ENCODE results near the gene SLC2A1. TPM values are rescaled to one million over a fixed set of nuclear protein-coding genes. Genes with fewer than 3 reads are reported as not detected.

Gene SLC2A1
- total RNA-seq (ENCODE audit: unreplicated experiment) = 511 TPM
- long read RNA-seq, transcript SLC2A1-203 (10 exons, 3,670 nt) = major isoform, 76 of 118 reads
- long read RNA-seq, partial matches to known transcripts = 37 of 118 reads
- long read RNA-seq, other reads (novel, unspliced or antisense) = 5 of 118 reads

DNA sequence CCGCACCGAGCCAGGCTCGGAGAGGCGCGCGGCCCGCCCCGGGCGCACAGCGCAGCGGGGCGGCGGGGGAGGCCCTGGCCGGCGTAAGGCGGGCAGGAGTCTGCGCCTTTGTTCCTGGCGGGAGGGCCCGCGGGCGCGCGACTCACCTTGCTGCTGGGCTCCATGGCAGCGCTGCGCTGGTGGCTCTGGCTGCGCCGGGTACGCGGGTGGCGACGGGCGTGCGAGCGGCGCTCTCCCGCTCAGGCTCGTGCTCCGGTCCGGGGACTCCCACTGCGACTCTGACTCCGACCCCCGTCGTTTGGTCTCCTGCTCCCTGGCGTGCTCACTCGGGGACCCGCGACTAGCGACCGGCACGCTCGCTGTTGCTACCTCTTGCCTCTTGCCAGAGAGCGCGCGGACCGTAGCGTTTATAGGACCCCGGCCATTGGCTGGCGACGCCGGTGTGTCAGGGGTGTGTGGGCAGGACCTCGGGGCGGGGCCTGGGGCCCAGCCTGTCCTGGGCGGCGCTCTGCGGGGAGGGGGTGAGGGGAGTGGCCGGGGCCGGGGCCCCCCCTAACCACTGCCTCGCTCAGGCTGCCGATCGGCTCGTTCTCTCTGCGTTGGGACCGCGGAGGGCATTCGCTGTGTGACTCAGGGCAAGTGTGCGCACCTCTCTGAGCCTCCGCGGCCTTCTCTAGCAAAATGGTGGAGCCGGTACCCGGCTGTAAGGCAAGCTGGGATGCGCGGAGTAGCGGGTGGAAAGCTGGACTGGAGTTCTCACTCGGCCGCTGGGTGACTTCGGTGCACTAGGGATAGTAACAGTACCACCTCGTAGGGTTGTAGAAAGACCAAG is at the start of gene SLC2A1:
Gene SLC2A1, minus strand, starts transcription at position 381 of the 832 bp plus-strand sequence. Its CDS starts 217 bp downstream, at position 164.
- TF ChIP-seq, protein P1, sequence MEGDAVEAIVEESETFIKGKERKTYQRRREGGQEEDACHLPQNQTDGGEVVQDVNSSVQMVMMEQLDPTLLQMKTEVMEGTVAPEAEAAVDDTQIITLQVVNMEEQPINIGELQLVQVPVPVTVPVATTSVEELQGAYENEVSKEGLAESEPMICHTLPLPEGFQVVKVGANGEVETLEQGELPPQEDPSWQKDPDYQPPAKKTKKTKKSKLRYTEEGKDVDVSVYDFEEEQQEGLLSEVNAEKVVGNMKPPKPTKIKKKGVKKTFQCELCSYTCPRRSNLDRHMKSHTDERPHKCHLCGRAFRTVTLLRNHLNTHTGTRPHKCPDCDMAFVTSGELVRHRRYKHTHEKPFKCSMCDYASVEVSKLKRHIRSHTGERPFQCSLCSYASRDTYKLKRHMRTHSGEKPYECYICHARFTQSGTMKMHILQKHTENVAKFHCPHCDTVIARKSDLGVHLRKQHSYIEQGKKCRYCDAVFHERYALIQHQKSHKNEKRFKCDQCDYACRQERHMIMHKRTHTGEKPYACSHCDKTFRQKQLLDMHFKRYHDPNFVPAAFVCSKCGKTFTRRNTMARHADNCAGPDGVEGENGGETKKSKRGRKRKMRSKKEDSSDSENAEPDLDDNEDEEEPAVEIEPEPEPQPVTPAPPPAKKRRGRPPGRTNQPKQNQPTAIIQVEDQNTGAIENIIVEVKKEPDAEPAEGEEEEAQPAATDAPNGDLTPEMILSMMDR (IDR thresholded peaks at IDR 0.05; ENCODE audit: unreplicated experiment) = no peak
- Mint-ChIP-seq H3K4me3 (ENCODE audit: unreplicated experiment) (peak within 1 kb of the TSS; percentile 100), H3K36me3 (ENCODE audit: low read depth, unreplicated experiment) (peaks cover 38% of the 10 kb centered on the region), H3K9me3 (ENCODE audit: unreplicated experiment) (no peaks in the 10 kb centered on the region), H3K27ac (ENCODE audit: unreplicated experiment) (peak within 1 kb of the TSS; percentile 75), H3K27me3 (ENCODE audit: unreplicated experiment) (peaks cover 9% of the 10 kb centered on the region), H3K4me1 (ENCODE audit: unreplicated experiment) (peaks cover 72% of the 10 kb centered on the region)
- DNase-seq (ENCODE audit: low spot score) = peak; percentile 91

DNA sequence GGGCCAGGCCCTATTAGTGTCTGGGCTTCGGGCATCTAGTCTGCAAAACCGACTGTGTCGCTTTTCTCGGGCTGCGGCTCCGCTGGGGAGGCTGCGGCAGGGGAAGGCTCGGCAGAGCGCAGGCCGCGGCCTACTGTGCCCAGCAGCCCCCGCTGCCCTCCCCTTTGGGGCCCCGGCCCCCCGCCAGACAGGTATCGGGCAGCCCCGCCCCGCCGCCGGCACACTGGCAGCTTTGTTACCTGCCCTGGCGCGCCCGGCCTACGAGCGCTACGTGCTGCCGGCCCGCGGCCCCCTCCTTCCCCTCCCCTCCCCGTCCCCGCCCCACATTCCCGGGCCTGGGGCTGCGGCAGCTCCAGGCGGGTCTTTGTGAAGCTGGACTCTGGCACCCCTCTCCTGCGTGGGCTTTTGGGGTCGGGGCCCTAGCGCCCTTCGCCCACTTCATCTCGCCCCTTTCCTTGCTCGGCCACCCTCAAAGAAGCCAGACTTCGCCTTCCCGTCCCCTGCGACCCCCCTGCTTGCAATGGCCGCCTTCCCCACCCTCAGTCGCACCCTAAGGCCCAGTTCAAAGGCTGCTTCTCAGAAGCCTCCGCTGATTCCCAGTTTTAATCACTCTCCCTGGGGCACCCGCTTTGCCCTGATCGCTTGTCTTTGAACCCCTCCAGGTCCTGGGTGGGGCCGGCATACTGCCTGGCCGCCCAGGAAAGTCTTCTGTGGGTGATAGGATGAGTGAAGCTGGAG is 48.9 kb upstream of the SLC2A1 start:
- no peak overlapping the region for H3K4me3 Mint-ChIP-seq (ENCODE audit: unreplicated experiment)
- TF ChIP-seq, protein P1 (IDR thresholded peaks at IDR 0.05; ENCODE audit: unreplicated experiment) = no peak
- peak; percentile 29 for DNase-seq (ENCODE audit: low spot score)
- H3K9me3 Mint-ChIP-seq (ENCODE audit: unreplicated experiment) = no peaks in the 10 kb centered on the region
- H3K36me3 Mint-ChIP-seq (ENCODE audit: low read depth, unreplicated experiment) = no peaks in the 10 kb centered on the region
- peaks cover 4% of the 10 kb centered on the region for H3K27me3 Mint-ChIP-seq (ENCODE audit: unreplicated experiment)
- H3K27ac Mint-ChIP-seq (ENCODE audit: unreplicated experiment) = peak overlapping the region; percentile 97
- H3K4me1 Mint-ChIP-seq (ENCODE audit: unreplicated experiment) = peaks cover 55% of the 10 kb centered on the region

DNA sequence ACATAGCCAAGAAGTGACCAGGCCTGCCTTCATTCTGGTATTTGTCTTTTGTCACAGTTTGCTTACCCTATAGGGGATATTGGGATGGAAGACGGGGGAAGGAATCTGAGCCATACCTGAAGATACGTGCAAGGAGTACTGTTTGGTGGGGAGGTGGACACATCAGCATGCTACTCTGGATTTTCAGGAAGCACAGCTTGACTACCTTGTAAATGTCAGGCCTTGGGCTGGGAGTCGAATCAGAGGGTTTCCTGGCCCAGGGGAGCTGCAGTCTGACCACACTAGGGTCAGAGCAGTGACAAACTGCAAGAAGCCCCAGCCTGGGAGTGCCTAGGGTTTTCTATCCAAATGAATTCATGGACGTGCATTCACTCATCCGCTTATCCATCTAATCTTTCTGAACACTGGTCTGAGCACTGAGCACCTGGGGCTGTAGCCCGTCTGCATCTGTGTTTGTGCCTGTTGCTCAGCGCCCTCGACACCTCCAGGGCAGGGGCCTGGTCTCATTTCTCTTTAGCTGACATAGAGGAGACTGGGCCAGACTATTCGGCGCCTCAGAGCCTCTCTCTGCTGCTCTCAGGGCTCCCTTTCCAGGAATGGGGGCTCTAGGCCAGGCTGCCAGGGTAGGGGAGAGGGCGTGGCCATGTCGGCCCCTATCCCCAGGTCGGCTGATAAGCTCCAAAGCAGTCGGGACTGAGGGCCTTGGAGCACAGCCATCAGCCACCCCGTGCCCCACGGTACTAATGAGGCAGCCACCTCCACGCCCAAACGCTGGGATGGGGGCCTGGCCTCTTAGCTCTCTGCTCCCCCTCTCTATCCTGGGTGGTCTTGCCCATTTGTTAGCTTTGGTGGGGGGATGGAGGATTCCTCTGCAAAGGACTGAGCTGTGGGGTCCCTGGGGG is 47.0 kb upstream of the SLC2A1 start:
- no peak overlapping the region for H3K27ac Mint-ChIP-seq (ENCODE audit: unreplicated experiment)
- H3K4me1 Mint-ChIP-seq (ENCODE audit: unreplicated experiment) = peaks cover 48% of the 10 kb centered on the region
- no peaks in the 10 kb centered on the region for H3K36me3 Mint-ChIP-seq (ENCODE audit: low read depth, unreplicated experiment)
- peaks cover 5% of the 10 kb centered on the region for H3K27me3 Mint-ChIP-seq (ENCODE audit: unreplicated experiment)
- no peak overlapping the region for H3K4me3 Mint-ChIP-seq (ENCODE audit: unreplicated experiment)
- no peak for DNase-seq (ENCODE audit: low spot score)
- TF ChIP-seq, protein P1 (IDR thresholded peaks at IDR 0.05; ENCODE audit: unreplicated experiment) = no peak
- no peaks in the 10 kb centered on the region for H3K9me3 Mint-ChIP-seq (ENCODE audit: unreplicated experiment)

DNA sequence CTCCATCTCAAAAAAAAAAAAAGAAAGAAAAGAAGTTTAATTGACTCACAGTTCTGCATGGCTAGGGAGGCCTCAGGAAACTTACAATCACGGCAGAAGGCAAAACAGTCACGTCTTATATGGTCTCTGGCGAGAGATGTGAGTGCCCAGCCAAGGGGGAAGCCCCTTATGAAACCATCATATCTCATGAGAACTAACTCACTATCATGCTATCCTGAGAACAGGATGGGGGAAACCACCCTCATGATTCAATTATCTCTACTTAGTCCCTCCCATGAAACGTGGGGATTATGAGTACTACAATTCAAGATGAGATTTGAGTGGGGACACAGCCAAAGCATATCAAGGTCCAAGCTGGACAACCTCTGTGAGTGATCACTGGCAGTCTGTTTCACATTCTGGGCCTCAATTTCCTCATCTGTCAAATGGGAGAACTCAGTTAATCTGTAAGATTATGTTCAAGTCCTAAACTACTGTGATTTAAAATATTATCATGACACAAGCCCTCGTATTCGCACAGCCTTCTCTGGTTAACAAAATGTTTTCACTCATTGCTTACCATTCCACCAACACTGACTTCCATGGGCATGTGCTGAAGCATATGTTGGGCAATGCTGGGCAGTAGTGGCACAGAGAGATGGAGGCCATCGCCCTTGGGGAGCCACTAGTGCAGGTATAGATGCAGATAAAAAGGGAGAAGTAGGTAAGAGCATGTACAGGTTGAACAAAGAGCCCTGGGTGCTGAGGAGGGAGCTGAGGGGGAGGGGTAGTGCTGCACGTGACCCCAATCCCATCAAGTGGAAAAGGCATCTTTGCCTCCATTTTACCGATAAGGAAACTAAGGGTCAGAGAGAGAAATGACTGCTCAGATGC is 46.2 kb upstream of the SLC2A1 start:
- H3K27ac Mint-ChIP-seq (ENCODE audit: unreplicated experiment) = no peak overlapping the region
- H3K27me3 Mint-ChIP-seq (ENCODE audit: unreplicated experiment) = peaks cover 5% of the 10 kb centered on the region
- no peak for DNase-seq (ENCODE audit: low spot score)
- no peak overlapping the region for H3K4me3 Mint-ChIP-seq (ENCODE audit: unreplicated experiment)
- H3K4me1 Mint-ChIP-seq (ENCODE audit: unreplicated experiment) = peaks cover 40% of the 10 kb centered on the region
- H3K9me3 Mint-ChIP-seq (ENCODE audit: unreplicated experiment) = no peaks in the 10 kb centered on the region
- TF ChIP-seq, protein P1 (IDR thresholded peaks at IDR 0.05; ENCODE audit: unreplicated experiment) = no peak
- no peaks in the 10 kb centered on the region for H3K36me3 Mint-ChIP-seq (ENCODE audit: low read depth, unreplicated experiment)

All from endothelial cell (in vitro differentiated cells).